Upper lobe of left lung (tissue), 4 donors: ENCODE data around the gene TRIM8.

Experiments used
- CTCF ChIP-seq, 6 experiments: fragments of 450-650 bp in 4 of 6; fragments of 200-600 bp in 2 of 6; sonication (generic) in 2 of 6; IDR thresholded peaks; one replicate each; pipeline ENCODE4 v1.5.1; 2016 to 2019; ENCODE audit warnings: antibody characterized with exemption in 6 of 6
- POLR2AphosphoS5 ChIP-seq, 2 donors: sonication (generic); formaldehyde crosslinking; IDR thresholded peaks; one replicate each; pipeline ENCODE4 v1.5.1; 2017; ENCODE audit warnings: antibody characterized with exemption in 2 of 2

- TF ChIP-seq CTCF (IDR thresholded peaks at IDR 0.05): no peak
- no peak for TF ChIP-seq POLR2AphosphoS5 (IDR thresholded peaks at IDR 0.05)
Measured at GRCh38 chr10:102595897-102596296, 48.4 kb upstream of the TRIM8 start.
